ENCODE data around the gene LRRTM3. TPM values are rescaled to one million over a fixed set of nuclear protein-coding genes. Genes with fewer than 3 reads are reported as not detected.

Gene LRRTM3
- total RNA-seq, 6 experiments from 2014 or later, result not detected

DNA sequence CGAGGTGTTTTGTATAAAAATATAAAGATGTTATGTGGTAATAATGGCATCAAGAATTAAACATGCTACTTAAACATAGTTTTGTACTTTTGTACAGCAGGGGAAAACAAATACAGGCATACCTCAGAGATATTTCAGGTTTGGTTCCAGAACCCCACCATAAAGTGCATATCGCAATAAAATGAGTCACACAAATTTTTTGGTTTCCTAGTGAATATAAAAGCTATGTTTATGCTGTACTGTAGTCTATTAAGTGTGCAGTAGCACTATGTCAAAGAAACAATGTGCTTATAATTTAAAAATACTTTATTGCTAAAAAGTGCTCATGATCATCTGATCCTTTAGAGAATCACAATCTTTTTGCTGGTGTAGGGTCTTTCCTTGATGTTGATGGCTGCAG, 17.8 kb downstream of the LRRTM3 start:
- Histone ChIP-seq H3K27ac (no peak overlapping the region), H3K27me3 (no peaks in the 10 kb centered on the region), H3K9me3 (no peaks in the 10 kb centered on the region), H3K4me1 (no peaks in the 10 kb centered on the region), H3K36me3 (no peaks in the 10 kb centered on the region), H3K4me3 (no peak overlapping the region)
- ATAC-seq, result no peak
- TF ChIP-seq, protein P1, sequence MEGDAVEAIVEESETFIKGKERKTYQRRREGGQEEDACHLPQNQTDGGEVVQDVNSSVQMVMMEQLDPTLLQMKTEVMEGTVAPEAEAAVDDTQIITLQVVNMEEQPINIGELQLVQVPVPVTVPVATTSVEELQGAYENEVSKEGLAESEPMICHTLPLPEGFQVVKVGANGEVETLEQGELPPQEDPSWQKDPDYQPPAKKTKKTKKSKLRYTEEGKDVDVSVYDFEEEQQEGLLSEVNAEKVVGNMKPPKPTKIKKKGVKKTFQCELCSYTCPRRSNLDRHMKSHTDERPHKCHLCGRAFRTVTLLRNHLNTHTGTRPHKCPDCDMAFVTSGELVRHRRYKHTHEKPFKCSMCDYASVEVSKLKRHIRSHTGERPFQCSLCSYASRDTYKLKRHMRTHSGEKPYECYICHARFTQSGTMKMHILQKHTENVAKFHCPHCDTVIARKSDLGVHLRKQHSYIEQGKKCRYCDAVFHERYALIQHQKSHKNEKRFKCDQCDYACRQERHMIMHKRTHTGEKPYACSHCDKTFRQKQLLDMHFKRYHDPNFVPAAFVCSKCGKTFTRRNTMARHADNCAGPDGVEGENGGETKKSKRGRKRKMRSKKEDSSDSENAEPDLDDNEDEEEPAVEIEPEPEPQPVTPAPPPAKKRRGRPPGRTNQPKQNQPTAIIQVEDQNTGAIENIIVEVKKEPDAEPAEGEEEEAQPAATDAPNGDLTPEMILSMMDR (IDR thresholded peaks at IDR 0.05), result no peak
- no peak for TF ChIP-seq POLR2A (IDR thresholded peaks at IDR 0.05)
- DNase-seq, result no peak
- WGBS (ENCODE audit: insufficient coverage, low coverage, low lambda C conversion rate, missing lambda C conversion rate), result 93% methylated on average over 2 of the region's 2 CpGs
- intact Hi-C loops (cut with DNase I), result no loop called here

DNA sequence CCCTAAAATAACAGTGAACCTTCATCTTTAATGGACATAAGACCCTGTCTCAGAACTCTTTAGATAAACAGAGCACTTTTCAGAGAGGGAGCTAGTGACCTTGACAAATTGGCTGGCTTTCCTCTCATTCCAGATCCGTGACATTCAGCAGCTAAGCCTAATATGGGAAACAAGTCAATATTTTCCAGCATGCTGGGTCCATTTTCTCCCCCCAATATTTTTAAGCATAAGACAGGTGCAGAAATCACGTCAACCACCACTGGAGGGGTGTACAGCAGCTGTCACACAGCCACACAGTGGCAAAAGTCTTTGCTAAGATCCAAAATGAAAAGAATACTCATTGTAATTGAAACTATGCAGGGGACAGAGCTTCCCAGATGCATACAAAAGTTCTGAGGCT, 26.1 kb downstream of the LRRTM3 start:
- H3K27ac ChIP-seq, result no peak overlapping the region
- H3K9me3 ChIP-seq, result no peaks in the 10 kb centered on the region
- H3K4me3 ChIP-seq, result no peak overlapping the region
- DNase-seq (no peak), ATAC-seq (no peak)
- no peaks in the 10 kb centered on the region for H3K27me3 ChIP-seq
- intact Hi-C loops (cut with DNase I), result no loop called here
- H3K36me3 ChIP-seq, result no peaks in the 10 kb centered on the region
- no peaks in the 10 kb centered on the region for H3K4me1 ChIP-seq
- WGBS (ENCODE audit: insufficient coverage, low coverage, low lambda C conversion rate, missing lambda C conversion rate), result 64% methylated on average over 2 of the region's 2 CpGs
- TF ChIP-seq, protein P1 (IDR thresholded peaks at IDR 0.05), result no peak
- no peak for TF ChIP-seq POLR2A (IDR thresholded peaks at IDR 0.05)

DNA sequence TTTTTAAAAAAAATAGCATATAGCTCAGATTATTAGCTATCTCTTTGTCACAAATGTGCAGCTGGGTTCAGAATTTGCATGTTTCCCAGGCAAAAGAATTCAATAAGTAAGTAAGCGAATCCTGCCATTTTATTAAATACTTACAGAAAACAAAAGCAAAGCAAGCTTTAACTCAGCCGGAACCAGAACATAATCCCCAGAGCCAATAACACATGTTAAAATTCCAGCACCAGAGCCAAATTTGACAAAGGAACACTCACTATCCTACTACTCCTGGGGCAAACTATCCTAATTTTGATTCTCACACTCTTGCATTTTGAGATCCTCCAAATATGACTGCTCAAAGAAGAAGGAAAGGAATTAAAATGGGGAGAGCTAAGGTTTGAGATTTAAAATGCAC, 32.6 kb downstream of the LRRTM3 start:
- Histone ChIP-seq H3K27me3 (no peaks in the 10 kb centered on the region), H3K9me3 (no peaks in the 10 kb centered on the region), H3K27ac (no peak overlapping the region), H3K4me3 (no peak overlapping the region), H3K4me1 (no peaks in the 10 kb centered on the region), H3K36me3 (no peaks in the 10 kb centered on the region)
- ATAC-seq (no peak), DNase-seq (no peak)
- no peak for TF ChIP-seq POLR2A (IDR thresholded peaks at IDR 0.05)
- TF ChIP-seq, protein P1 (IDR thresholded peaks at IDR 0.05), result no peak
- intact Hi-C loops (cut with DNase I), result no loop called here
- 87% methylated on average over 2 of the region's 2 CpGs for WGBS (ENCODE audit: insufficient coverage, low coverage, low lambda C conversion rate, missing lambda C conversion rate)

DNA sequence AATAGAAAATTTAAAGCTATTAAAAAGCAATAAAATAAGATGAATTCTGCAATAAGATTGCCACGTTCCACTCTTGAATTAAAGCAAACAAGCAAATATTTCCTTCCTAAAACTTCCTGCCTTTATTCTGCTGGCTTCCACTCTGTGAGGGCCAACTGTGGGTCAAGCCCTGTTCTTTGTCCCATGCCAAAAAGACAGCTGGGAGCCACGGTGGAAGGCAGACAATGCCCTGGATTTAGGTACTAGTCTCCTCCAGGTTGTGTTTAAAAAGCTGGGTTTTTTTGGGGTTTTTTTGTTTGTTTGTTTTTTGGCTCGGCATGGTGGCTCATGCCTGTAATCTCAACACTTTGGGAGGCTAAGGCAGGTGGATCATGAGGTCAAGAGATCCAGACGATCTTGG, 39.1 kb downstream of the LRRTM3 start:
- ATAC-seq (no peak), DNase-seq (no peak)
- Histone ChIP-seq H3K9me3 (no peaks in the 10 kb centered on the region), H3K27me3 (no peaks in the 10 kb centered on the region), H3K36me3 (no peaks in the 10 kb centered on the region), H3K4me1 (no peaks in the 10 kb centered on the region), H3K27ac (no peak overlapping the region), H3K4me3 (no peak overlapping the region)
- 51% methylated on average over 4 of the region's 4 CpGs for WGBS (ENCODE audit: insufficient coverage, low coverage, low lambda C conversion rate, missing lambda C conversion rate)
- TF ChIP-seq, protein P1 (IDR thresholded peaks at IDR 0.05), result no peak
- TF ChIP-seq POLR2A (IDR thresholded peaks at IDR 0.05), result no peak
- intact Hi-C loops (cut with DNase I), result no loop called here

DNA sequence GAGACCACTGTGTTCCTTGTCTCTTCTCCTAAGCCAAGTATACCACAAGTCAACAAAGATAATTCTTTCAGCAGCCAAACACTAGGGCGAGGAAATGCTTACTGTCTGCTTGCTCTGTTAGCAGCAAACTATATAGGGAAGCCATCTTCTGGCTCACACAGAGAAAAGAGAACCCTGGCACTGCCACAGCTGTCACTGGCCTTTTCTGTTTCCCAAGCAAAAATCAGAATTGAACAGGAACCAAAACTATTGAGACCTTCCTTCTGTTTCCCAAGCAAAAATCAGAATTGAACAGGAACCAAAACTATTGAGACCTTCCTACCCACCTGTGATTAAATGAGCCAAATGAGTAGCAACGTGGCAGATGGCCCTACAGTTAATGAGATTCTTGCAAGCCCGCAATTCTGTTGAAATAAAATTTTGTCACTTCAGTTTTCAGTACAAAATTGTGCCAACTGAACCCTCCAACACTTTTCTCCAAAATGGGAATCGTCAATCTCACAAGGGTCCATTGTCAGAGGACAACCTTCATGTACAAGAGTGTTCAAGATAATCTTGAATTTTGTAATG, 54.5 kb downstream of the LRRTM3 start:
- no peaks in the 10 kb centered on the region for H3K4me1 ChIP-seq
- DNase-seq, result no peak
- intact Hi-C loops (cut with DNase I), result no loop called here
- H3K4me3 ChIP-seq, result no peak overlapping the region
- H3K9me3 ChIP-seq, result no peaks in the 10 kb centered on the region
- 71% methylated on average over 2 of the region's 4 CpGs for WGBS (ENCODE audit: insufficient coverage, low coverage, low lambda C conversion rate, missing lambda C conversion rate)
- ATAC-seq, result no peak
- no peaks in the 10 kb centered on the region for H3K36me3 ChIP-seq
- H3K27ac ChIP-seq, result no peak overlapping the region
- TF ChIP-seq, protein P1 (IDR thresholded peaks at IDR 0.05), result no peak
- no peak for TF ChIP-seq POLR2A (IDR thresholded peaks at IDR 0.05)
- H3K27me3 ChIP-seq, result no peaks in the 10 kb centered on the region
